Measurements from ENCODE around the gene AUTS2. TPM values are rescaled to one million over a fixed set of nuclear protein-coding genes. Genes with fewer than 3 reads are reported as not detected.
A peak's percentile ranks its signal among the peaks of the same experiment; 100 is the strongest.

AUTS2 gene
- total and polyA plus RNA-seq, 10 of the 15 experiments (the other 5 are each of a cell fraction or from before 2014, with no cell fraction given): 6.4 to 55.6 (median 21.6) TPM

GRCh38 chr7:69803699-69804516, 205.6 kb downstream of the AUTS2 start:
- ATAC-seq (peak; percentile 82), DNase-seq (ENCODE audit: low read depth, low spot score) (peak; percentile 100), FAIRE-seq (peak; percentile 89)
- Histone ChIP-seq H3K9me3 (replicated peaks; ENCODE audit: control insufficient read depth, insufficient read depth, low read length) (peaks cover 1% of the 10 kb centered on the region; the same call in 1 of the 3 replicates), H3K4me3 (peak overlapping the region; percentile 52; the same call in 1 of the 2 replicates), H3K27me3 (replicated peaks in 1 of 2; ENCODE audit: control insufficient read depth in 2 of 2, insufficient read depth in 2 of 2, low read length in 1 of 2) (no peaks in the 10 kb centered on the region), H3K79me2 (ENCODE audit: control insufficient read depth, insufficient read depth, low read length) (peaks cover 2% of the 10 kb centered on the region; the same call in 1 of the 2 replicates), H4K20me1 (ENCODE audit: control insufficient read depth, insufficient read depth) (no peaks in the 10 kb centered on the region), H3K36me3 (ENCODE audit: control insufficient read depth in 2 of 2, insufficient read depth in 2 of 2, low read length in 1 of 2) (no peaks in the 10 kb centered on the region), H3K4me1 (ENCODE audit: control insufficient read depth, insufficient read depth, low read length) (peaks cover 55% of the 10 kb centered on the region), H3K4me2 (ENCODE audit: control insufficient read depth, insufficient read depth) (peak overlapping the region; percentile 94), H3K9ac (ENCODE audit: control insufficient read depth, insufficient read depth, low read length) (no peak overlapping the region), H3K27ac (ENCODE audit: control insufficient read depth, insufficient read depth) (peak overlapping the region; percentile 97), H2AFZ (ENCODE audit: control insufficient read depth, low read depth, low read length) (no peak overlapping the region)
- ChIA-PET POLR2A (interaction anchor here (0.9 to 1.5 kb wide), 7 partner anchors 21 to 129 kb away, joined by 4 to 10 read pairs (median 5); no protein-coding TSS in a partner anchor), CTCF (interaction anchor here (0.6 to 6.6 kb wide), 6 partner anchors 20 to 64 kb away, joined by 3 to 31 read pairs (median 4); no protein-coding TSS in a partner anchor), SMC1A (ENCODE audit: uncharacterized antibody, unreplicated experiment) (interaction anchor here (0.6 to 10.5 kb wide), 36 partner anchors 10 to 892 kb away, joined by 3 to 202 read pairs (median 4); no protein-coding TSS in a partner anchor), RAD21 (ENCODE audit: unreplicated experiment) (interaction anchor here (0.6 to 7.8 kb wide), 32 partner anchors 14 to 1006 kb away, joined by 3 to 141 read pairs (median 4); no protein-coding TSS in a partner anchor)
- WGBS (ENCODE audit: insufficient coverage, insufficient replicate concordance, low lambda C conversion rate, missing lambda C conversion rate): 4% methylated on average over 5 of the region's 5 CpGs
- in situ Hi-C loops (cut with MboI): loop anchor here (5.0 kb wide), 1 partner anchor 197 kb away; no protein-coding TSS in a partner anchor
- intact Hi-C loops (cut with micrococcal nuclease; ENCODE audit: unreplicated experiment): loop anchor here (1.0 to 10.0 kb wide), 12 partner anchors 21 to 961 kb away; no protein-coding TSS in a partner anchor
- BruUV-seq (replicated peaks): no TSS peak
- TF ChIP-seq SMAD1 (IDR thresholded peaks at IDR 0.05; ENCODE audit: low read depth, partially characterized antibody): peak; percentile 93
- peak; percentile 93 for TF ChIP-seq TBL1XR1 (IDR thresholded peaks at IDR 0.05; ENCODE audit: low read depth, low read length)
- no peak for TF ChIP-seq SIX5 (IDR thresholded peaks at IDR 0.05; ENCODE audit: low read depth, low read length, severe bottlenecking)
- TF ChIP-seq MLLT1 (IDR thresholded peaks at IDR 0.05): peak; percentile 91
- TF ChIP-seq ZNF24 (IDR thresholded peaks at IDR 0.05): peak; percentile 76
- TF ChIP-seq GABPA (IDR thresholded peaks at IDR 0.05; ENCODE audit: low read depth): no peak
- TF ChIP-seq IKZF1 (conservative IDR thresholded peaks at IDR 0.05): peak; percentile 92
- peak; percentile 50; the same call in 1 of the 2 replicates for TF ChIP-seq TAF1 (IDR thresholded peaks at IDR 0.05; ENCODE audit: borderline replicate concordance, low read depth, low read length)
- TF ChIP-seq SMARCA5 (IDR thresholded peaks at IDR 0.05): peak; percentile 93
- peak; percentile 50; the same call in 1 of the 2 replicates for TF ChIP-seq HDGF (IDR thresholded peaks at IDR 0.05)
- TF ChIP-seq GATAD2B (conservative IDR thresholded peaks at IDR 0.05; ENCODE audit: low read depth): peak; percentile 99
- TF ChIP-seq, protein P1, sequence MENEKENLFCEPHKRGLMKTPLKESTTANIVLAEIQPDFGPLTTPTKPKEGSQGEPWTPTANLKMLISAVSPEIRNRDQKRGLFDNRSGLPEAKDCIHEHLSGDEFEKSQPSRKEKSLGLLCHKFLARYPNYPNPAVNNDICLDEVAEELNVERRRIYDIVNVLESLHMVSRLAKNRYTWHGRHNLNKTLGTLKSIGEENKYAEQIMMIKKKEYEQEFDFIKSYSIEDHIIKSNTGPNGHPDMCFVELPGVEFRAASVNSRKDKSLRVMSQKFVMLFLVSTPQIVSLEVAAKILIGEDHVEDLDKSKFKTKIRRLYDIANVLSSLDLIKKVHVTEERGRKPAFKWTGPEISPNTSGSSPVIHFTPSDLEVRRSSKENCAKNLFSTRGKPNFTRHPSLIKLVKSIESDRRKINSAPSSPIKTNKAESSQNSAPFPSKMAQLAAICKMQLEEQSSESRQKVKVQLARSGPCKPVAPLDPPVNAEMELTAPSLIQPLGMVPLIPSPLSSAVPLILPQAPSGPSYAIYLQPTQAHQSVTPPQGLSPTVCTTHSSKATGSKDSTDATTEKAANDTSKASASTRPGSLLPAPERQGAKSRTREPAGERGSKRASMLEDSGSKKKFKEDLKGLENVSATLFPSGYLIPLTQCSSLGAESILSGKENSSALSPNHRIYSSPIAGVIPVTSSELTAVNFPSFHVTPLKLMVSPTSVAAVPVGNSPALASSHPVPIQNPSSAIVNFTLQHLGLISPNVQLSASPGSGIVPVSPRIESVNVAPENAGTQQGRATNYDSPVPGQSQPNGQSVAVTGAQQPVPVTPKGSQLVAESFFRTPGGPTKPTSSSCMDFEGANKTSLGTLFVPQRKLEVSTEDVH (IDR thresholded peaks at IDR 0.05; ENCODE audit: low read depth, partially characterized antibody): peak; percentile 25
- no peak for TF ChIP-seq HCFC1 (IDR thresholded peaks at IDR 0.05; ENCODE audit: low read length)
- peak; percentile 81 for TF ChIP-seq CBFB (IDR thresholded peaks at IDR 0.05; ENCODE audit: low read depth)
- peak; percentile 100 for TF ChIP-seq BCL3 (IDR thresholded peaks at IDR 0.05; ENCODE audit: borderline replicate concordance, insufficient read depth, low read depth, low read length, poor library complexity, severe bottlenecking)
- TF ChIP-seq MEF2B (IDR thresholded peaks at IDR 0.05; ENCODE audit: partially characterized antibody, poor library complexity, severe bottlenecking): peak; percentile 99
- peak; percentile 100 for TF ChIP-seq MTA2 (IDR thresholded peaks at IDR 0.05; ENCODE audit: low read depth)
- TF ChIP-seq RUNX3 (IDR thresholded peaks at IDR 0.05; ENCODE audit: low read length): peak; percentile 89

Data from GM12878 (cell line).